Jurkat, Clone E6-1 (cell line): ENCODE measurements around the gene CPZ. TPM values are rescaled to one million over a fixed set of nuclear protein-coding genes. Genes with fewer than 3 reads are reported as not detected.

ENCODE experiments used
- DNase-seq: peaks from one replicate; pipeline ENCODE4 v3.0.0-alpha.2; 2011; ENCODE audit warnings: low read depth, low spot score
- H3K4me3 ChIP-seq: 2 replicates; pipeline ENCODE4 v1.5.1; 2011; ENCODE audit warnings: mild to moderate bottlenecking, low read length, control low read depth, moderate library complexity
- polyA plus RNA-seq: library from polyadenylated mRNA; unstranded; fragments of >200 nt; gene quantifications from one replicate; pipeline ENCODE4 v1.2.1, GENCODE V29; 2012; ENCODE audit warnings: missing spikeins; ENCODE audit not compliant: insufficient read length, insufficient read depth

The CPZ gene
- not detected for polyA plus RNA-seq

- no peak within 1 kb of the TSS for H3K4me3 ChIP-seq
- DNase-seq, result no peak
Observed at GRCh38 chr4:8592366-8593263, at the start of gene CPZ. Gene CPZ, plus strand, starts transcription at chr4:8592765. Its CDS starts 69 bp downstream, at chr4:8592834.

GRCh38 chr4:8542776-8543525 is 49.6 kb upstream of the CPZ start:
- DNase-seq, result no peak
- no peak overlapping the region for H3K4me3 ChIP-seq

GRCh38 chr4:8543623-8544022 is 48.9 kb upstream of the CPZ start:
- no peak for DNase-seq
- H3K4me3 ChIP-seq, result no peak overlapping the region

- H3K4me3 ChIP-seq, result no peak overlapping the region
- DNase-seq, result no peak
Observed at GRCh38 chr4:8544282-8544681, 48.3 kb upstream of the CPZ start.

GRCh38 chr4:8544741-8545438 is 47.7 kb upstream of the CPZ start:
- H3K4me3 ChIP-seq, result no peak overlapping the region
- DNase-seq, result peak; percentile 18

GRCh38 chr4:8545439-8545765 is 47.2 kb upstream of the CPZ start:
- DNase-seq, result no peak
- no peak overlapping the region for H3K4me3 ChIP-seq

GRCh38 chr4:8546766-8547107 is 45.8 kb upstream of the CPZ start:
- no peak for DNase-seq
- no peak overlapping the region for H3K4me3 ChIP-seq

- H3K4me3 ChIP-seq, result no peak overlapping the region
- peak; percentile 29 for DNase-seq
Observed at GRCh38 chr4:8547108-8547911, 45.3 kb upstream of the CPZ start.

GRCh38 chr4:8547912-8548730 is 44.4 kb upstream of the CPZ start:
- H3K4me3 ChIP-seq, result no peak overlapping the region
- no peak for DNase-seq

- no peak overlapping the region for H3K4me3 ChIP-seq
- DNase-seq, result no peak
Observed at GRCh38 chr4:8548731-8549351, 43.7 kb upstream of the CPZ start.

GRCh38 chr4:8549352-8549931 is 43.1 kb upstream of the CPZ start:
- no peak for DNase-seq
- no peak overlapping the region for H3K4me3 ChIP-seq

GRCh38 chr4:8550691-8551090 is 41.9 kb upstream of the CPZ start:
- no peak for DNase-seq
- H3K4me3 ChIP-seq, result no peak overlapping the region

- no peak overlapping the region for H3K4me3 ChIP-seq
- no peak for DNase-seq
Observed at GRCh38 chr4:8552024-8552423, 40.5 kb upstream of the CPZ start.

- no peak overlapping the region for H3K4me3 ChIP-seq
- DNase-seq, result no peak
Observed at GRCh38 chr4:8552581-8553205, 39.9 kb upstream of the CPZ start.

GRCh38 chr4:8553216-8553615 is 39.3 kb upstream of the CPZ start:
- H3K4me3 ChIP-seq, result no peak overlapping the region
- no peak for DNase-seq

- H3K4me3 ChIP-seq, result no peak overlapping the region
- no peak for DNase-seq
Observed at GRCh38 chr4:8553991-8554405, 38.6 kb upstream of the CPZ start.

GRCh38 chr4:8554555-8555100 is 37.9 kb upstream of the CPZ start:
- no peak overlapping the region for H3K4me3 ChIP-seq
- no peak for DNase-seq
